Stimulated activated CD4-positive, alpha-beta T cell treated with anti-CD3 and anti-CD28 coated beads, Interleukin-2, amount 100 ng/mL, for 24 hours (primary cell): ENCODE results near the gene THAP8.
A peak's percentile ranks its signal among the peaks of the same experiment; 100 is the strongest.
"Not testable (repeated sequence)": the region's sequence is repeated elsewhere in the genome, so short reads cannot be mapped to it uniquely, and the experiment has no call there.

Experiments used
- DNase-seq, 2 donors: peaks; one replicate each; pipeline ENCODE4 v3.0.0-alpha.2; 2020

THAP8 gene

DNA sequence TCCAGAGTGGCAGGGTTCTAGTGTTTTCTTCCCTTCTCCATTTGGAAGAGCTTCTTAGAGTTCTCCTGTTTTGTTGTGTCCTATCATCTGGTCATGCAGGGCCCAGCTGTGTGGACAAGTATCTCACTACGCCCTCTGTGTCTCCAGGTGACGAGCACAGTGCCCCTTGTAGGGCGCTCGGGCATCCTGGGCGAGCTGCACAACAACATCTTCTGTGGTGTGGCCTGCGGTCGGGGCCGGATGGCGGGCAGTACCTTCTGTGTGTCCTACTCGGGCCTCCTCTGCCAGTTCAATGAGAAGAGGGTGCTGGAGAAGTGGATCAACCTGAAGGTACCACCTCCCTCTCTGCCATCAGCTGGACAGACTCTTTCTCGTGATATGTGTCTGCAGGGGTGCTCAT is 13.6 kb upstream of the THAP8 start:
- no peak for DNase-seq

DNA sequence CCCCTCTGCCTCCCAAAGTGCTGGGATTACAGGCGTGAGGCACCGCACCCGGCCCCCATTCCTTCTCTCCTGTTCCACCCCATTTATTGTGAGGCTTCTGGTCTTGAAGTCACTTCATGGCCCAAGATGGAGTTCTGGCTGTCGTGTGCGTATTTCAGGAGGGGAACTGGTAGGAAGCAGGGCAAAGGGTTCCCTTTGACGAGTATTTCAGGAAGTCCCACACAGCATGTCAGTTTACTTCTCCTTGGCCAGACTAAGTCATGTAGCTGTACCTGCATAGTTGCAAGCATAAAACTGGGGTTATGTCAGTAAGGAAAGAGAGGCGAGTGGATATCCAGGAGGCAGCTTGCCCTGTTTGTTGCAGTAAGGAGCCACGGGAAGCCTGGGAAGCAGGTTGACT is 10.7 kb upstream of the THAP8 start:
- DNase-seq = no peak

DNA sequence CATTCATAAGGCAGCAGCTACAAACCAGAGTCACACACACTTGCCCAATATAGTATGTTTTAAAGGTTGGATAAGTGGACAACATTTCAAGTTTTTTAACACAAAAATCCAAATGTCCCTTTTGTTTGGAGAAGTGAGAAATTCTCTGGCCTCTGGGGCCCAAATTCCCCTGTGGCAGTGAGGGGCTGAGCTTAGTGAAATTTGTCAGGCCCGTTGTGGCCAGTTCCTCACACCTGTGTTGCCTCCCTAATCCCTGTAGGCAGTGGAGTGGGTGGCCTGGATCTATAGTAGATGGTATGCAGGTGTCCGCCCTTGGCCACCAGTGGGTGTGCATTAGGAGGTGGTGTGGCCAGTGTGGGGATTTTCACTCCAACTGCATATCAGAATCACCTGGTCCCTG is 7.3 kb upstream of the THAP8 start:
- no peak for DNase-seq

DNA sequence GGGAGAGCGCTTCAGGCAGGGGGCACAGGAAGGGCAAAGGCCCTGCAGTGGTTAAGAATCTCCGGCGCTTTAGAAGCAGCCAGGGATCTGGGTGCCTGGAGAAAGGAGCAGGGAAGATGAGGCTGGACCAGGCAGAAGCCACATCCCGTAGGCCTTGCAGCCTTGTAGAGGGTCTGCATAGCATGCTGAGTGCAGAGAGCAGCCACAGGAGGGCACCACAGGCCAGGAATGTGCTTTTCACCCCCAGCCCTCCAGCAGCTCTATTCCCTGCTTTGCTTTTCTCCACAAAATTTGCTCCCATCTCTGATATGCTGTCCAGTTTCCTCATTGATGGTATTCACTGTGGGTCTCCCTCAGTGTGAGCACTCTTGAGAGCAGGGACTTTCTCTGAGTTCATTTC is 6.3 kb upstream of the THAP8 start:
- peak; percentile 26 to 28 for DNase-seq

DNA sequence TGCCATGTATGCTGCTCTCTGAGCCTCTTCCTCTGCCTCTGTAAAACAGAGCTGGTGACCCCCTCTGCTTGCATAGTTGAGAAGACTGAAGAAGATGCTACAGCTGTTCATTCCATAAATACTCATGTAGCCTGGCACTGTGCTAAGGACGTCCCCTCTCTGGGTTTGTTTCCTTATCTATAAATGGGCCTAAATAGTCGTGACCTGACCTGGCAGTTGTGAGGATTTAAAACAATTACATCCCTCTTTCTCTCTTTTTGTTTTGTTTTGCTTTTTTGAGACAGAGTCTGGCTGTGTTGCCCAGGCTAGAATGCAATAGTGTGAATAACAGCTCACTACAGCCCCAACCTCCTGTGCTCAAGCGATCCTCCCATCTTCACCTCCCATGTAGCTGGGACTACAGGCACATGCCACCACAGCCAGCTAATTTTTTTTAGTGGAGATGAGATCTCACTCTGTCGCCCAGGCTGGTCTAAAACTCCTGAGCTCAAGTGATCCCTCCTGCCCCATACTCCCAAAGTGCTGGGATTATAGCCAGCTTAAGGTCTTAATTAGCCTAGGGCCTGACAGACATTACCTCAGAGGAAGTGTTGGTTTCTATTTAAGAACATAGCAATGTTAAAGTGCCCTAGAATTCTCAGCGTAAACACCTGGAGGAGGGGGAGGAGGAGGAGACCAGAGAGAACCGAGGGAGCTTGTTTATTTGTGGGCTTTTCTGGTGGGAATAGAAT is 5.3 kb upstream of the THAP8 start:
- no peak for DNase-seq

DNA sequence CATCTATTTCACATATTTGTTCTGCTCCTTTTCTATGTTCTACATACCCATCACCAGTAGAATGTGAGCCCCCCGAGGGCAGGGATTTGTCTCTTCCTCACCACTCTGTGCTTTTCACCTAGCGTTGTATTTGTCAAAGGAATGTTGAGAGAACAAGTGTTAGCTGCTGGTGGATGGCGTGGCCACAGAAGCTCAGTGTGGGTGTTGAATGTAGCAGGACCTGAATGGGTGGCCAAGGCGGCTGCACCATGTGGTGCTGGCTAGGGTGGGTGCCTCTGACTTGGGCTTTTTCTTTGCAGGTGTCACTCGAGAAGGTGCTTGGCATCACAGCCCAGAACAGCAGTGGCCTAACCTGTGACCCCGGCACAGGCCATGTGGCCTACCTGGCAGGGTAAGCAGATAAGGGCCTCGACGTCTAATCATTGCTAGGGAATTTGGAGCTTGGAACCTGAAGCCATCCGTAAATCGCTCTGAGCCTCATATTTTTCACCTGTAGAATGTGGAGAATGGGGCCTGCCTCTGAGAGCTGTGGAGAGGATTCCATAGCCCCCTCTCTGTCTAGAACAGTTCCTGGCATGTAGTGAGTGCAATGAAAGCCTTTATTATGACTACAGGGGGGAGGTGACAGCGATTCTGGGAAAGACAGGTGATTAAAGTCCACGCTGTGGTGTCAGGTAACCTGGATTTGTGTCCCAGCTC is 4.5 kb upstream of the THAP8 start:
- DNase-seq = no peak

DNA sequence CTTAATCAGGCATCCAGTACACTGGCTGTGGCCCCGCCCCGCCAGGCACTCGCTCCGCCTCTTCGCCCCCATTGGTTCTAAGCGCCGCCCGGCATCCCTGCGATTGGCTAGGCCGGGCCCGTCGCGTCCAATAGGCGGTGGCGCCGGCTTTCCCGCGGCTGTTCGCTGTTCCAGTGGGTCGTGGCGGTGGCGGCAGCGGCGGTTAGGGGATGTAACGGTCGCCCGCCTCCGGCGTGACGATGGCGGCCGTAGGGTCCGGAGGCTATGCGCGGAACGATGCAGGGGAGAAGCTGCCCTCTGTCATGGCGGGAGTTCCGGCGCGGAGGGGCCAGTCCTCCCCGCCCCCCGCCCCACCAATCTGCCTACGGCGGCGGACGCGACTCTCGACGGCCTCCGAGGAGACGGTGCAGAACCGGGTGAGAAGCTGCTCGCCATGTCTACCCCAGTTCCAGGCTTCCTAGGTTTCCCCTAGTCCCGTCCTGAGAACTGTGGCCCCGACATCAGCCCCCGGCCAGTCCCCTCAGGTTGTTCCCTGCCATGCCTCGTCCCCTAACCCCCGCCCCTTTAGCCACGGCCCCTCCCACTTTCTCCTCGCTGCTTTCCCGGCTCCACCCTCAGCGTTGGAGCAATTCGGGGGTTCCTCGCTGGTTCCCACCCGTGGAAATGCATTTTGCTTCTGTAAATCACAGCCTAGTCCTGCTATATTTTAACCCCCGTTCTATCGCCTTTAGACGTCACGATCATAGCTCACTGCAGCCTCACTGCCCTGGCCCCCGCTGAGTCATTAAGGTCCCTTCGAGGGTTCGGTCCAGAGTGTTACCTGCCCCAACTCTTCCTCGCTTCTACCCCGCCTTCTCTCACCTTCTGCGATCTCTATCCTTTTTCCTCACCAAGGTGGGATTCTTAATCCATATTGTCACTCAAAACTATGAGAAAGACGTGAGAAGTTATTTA is 925 bp upstream of the THAP8 start, which contains the start of gene WDR62:
Gene WDR62 (plus strand): TSS at position 165 of the 954 bp plus-strand sequence. CDS start 75 bp downstream, at position 240.
- DNase-seq = peak; percentile 96 to 97

DNA sequence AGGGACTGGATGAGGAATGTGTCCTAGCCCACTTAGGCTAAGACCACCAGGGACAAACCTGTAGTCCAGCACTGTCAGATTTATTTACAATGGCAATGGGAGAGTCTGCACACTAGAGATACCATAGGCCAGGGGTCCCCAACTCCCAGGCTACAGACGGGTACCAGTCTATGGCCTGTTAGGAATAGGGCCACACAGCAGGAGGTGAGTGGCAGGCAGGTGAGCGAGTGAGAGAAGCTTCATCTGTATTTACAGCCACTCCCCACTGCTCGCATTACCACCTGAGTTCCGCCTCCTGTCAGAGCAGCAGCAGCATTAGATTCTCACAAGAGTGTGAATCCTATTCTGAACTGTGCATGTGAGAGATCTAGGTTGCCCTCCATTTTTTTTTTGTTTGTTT is 2.4 kb downstream of the THAP8 start:
- no peak for DNase-seq

DNA sequence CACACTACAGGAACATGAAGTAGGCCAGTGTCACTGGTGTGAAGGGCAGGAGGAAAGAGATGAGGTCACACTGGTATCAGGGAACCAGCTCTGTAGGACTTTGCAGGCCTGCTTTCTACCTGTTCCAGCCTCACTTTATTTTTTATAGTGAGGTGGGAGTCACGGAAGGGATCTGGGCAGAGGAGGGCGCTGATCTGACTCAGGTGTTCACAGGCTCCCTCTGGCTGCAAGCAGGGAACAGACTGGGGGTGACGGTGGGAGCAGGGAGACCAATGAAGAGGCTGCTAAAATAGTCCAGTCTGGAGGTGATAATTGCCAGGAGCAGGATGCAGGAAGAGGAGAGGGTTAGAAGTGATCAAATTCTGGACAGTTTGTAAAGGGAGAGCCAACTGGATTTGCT is 2.8 kb downstream of the THAP8 start:
- DNase-seq = no peak

DNA sequence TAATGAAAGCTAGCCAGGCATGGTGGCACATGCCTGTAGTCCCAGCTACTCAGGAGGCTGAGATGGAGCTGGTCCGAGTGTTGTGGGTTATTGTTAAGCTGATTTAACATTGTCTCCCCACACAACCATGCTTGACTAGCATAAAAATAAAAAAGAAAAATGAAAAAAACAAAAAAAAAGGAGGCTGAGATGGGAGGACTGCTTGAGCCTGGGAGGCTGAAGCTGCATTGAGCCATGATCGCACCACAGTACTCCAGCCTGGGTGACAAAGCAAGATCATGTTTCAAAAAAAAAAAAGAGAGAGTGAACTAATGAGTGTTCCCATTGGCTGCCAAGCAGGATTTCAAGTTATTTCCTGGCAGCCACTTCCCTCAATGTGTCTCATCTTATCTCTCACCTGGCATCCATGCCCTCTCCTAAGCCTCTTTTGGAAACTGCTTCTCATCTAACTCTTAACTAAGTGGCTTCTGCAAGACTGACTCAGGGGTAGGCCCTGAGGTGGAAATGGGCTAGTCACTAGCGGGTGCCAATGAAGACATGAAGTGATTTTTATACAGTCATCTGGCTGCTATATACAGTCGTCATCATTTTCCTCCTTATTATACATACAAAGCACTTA is 4.9 kb downstream of the THAP8 start:
- DNase-seq = no peak

DNA sequence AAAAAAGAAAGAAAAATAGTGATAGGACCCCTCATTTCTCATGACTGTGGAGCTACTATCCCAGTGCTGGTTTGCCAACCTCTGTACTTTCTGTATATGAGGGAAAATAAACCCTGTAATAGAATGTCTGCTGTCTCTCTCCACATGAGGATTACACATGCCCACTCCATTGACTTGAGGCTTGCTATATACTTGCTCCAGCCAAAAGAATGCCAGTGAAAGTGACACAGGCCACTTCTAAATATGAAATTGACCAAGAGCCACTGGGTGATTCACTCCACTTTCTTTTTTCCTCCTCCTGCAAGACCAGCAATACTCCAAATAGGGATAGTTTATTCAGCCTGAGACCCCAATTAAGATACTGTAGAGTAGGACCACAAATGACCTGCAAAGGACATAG is 6.2 kb downstream of the THAP8 start:
- DNase-seq = no peak

DNA sequence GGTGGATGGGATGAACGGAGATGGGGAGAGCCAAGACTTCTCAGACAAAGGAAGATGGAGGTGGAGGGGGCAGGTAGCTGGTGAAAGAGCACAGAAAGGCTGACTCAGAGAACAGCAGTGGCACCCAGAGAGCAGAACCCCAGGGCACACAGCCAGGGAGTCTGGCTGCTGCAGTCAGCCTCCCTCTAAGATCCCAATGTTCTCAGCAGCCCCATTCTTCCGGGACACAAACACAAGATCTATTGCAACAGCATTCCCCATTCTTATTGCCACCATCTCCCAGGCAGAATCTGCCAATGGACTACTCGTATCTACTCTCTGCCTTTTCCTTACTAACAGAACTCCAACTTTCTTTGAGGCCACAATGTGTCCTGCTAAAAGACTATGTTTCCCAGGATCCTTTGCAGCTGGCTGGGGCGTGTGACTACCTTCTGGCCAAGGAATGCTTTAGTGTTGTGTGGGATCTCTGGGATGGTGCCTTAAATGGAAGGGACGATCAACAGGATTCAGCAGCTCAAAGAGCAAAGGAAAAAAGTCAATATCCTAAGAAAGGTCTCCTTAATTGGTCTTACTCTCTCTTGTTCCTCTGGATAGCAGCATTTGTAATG is 7.5 kb downstream of the THAP8 start:
- no peak for DNase-seq

DNA sequence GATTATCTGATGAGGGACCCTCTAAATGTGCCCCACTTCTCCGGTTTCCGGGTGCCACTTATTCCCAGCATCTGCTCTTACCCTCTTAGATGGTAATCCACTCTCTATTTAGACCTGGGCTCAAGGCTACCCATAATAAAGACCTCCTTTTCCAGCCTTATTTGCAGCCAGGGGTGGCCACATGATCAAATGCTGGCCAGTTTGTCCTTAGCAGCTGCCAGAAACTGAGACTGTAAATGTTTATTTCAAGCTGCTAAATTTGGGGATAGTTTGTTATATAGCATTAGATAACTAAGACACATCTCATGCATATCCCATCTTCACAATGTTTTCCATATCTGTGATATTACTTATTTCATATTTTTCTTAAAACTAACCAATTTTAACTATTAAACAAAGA is 10.1 kb downstream of the THAP8 start:
- no peak for DNase-seq

DNA sequence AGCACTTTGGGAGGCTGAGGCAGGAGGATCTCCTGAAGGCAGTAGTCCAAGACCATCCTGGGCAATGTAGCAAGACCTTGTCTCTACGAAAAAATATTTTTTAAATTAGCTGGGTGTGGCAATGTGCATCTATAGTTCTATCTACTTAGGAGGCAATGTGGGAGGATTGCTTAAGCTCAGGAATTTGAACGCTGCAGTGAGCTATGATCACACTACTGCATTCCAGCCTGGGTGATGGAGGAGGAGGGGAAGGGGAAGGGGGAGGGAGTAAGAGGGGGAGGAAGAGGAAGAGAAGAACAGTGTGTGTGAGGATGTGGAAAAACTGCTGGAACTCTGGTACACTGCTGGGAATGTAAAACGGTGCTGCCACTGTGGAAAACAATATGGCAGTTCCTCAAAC is 12.3 kb downstream of the THAP8 start:
- DNase-seq = no peak

DNA sequence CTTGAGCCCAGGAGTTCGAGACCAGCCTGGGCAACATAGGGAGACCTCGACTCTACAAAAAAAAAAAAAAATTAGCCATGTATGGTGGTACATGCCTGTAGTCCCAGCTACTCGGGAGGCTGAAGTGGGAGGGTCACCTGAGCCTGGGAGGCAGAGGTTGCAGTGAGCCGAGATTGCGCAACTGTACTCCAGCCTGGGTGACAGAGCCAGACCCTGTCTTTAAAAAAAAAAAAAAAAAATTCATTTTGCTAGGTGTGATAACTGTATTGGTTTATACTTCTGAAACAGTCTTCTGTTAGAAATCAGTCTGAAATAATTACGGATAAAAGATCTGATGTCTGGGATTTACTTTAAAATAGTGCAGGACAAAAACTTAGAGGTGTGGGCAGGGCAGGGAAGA is 13.0 kb downstream of the THAP8 start:
- DNase-seq = not testable (repeated sequence)

DNA sequence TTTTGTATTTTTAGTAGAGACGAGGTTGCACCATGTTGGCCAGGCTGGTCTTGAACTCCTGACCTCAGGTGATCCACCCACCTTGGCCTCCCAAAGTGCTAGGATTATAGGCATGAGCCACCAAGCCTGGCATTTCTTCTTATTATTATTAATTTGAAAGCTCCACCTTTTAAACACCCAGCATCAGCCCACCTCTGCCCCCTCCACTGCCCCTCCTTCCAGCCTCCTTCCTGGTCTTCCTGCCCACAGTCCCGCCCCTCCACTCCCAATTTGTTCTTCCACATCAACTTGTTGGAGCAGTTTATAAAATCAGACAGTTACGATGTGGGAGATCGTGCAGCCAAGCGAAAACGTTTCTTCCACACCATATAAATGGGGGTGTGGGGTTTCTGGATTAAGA is 13.6 kb downstream of the THAP8 start:
- DNase-seq = no peak

DNA sequence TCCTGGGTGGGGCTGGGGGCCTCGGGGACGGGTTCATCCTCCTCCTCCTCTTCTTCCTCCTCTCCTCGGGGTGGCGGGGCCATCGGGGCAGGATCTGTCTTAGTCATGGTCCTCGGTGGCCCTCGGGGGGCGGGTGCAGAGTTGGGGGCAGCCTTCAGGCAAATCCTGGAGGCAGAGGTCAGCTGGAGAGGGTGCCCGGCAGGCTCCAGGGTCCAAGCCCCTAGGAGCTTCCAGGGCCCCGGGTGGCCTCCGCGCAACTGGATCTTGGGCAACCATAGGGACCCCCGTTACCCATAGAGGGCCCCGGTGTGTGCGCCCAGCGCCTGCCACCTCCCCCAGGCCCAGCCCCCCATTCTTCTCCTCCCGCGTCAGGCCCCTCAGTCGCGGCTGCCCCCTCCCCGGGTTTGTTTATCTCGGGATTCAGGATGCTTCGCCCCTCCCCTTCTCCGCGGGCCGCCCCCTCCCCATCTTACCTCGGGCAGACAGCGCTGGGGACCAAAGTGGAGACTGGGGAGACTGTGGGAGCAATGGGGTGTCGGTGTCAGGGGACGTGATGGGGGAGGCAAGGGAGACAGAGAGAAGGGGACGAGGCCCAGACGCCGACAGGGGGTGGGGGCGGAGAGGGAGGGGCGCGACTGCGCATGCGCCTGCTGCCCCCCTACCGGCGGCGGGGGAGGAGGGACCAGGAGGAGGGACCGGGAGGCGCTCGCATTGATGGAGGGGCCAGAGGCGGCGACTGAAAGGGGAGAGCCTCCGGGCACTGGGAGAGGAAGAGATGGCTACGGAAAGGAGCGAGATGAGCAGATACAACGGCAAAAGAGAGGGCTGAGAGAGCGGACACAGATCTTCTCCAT is 21.6 kb downstream of the THAP8 start, which contains the start of gene CLIP3:
Gene CLIP3 (minus strand): TSS at position 623 of the 854 bp plus-strand sequence. CDS start 516 bp downstream, at position 107.
- DNase-seq = peak; percentile 40 to 55

DNA sequence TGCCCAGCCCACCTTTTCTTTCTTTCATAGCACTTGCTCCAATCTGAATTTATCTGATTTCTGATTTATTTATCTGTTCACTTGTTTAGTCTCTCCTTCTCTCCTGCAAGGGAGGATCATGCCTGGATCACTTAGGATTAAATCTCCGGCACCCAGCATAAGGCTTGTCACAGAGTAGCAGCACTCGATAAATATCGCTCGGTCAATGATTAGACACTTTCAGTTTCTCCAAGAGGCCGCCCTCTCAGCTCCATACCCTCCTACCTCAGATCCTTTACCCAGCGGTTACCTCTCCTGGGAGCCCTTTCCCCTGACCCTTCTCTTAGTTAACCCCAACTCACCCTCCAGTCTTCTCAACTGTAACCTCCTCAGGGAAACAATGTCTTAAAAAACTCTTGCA is 22.8 kb downstream of the THAP8 start:
- no peak for DNase-seq

DNA sequence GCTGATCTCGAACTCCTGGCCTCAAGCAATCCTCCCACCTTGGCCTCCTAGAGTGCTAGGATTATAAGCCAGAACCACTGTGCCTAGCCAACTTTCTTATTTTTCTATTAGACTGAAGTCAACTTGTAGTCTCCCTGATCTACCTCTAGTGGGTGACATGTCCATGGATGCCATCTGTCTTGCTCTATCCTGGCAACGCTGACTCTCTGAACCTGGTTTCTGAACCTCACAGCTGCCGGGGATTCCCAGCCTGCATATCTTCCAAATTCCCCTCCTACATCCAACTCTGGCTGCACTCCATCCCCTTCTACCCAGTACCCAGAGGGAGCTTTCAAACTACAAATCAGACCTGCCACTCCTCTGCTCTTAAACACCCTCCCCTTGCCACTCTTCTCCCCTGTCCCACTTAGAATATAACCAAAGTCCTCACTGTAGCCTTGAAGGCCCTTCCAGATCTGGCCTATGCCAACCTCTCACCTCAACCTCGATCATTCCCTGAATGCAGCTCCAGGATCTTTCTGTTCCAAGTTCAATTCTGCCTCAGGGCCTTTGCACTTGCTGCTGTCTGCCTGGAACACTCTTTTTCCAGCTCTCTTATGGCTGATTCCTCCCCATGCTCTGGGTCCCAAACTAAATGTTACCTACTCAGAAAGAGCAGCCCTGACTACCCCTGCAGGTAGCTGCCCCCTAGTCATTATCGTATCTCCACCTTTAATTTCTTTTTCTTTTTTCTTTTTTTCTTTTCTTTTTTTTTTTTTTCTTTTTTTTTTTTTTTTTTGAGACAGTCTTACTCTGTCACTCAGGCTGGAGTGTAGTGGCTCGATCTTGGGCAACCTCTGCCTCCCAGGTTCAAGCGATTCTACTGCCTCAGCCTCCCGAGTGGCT is 23.6 kb downstream of the THAP8 start:
- DNase-seq = no peak

DNA sequence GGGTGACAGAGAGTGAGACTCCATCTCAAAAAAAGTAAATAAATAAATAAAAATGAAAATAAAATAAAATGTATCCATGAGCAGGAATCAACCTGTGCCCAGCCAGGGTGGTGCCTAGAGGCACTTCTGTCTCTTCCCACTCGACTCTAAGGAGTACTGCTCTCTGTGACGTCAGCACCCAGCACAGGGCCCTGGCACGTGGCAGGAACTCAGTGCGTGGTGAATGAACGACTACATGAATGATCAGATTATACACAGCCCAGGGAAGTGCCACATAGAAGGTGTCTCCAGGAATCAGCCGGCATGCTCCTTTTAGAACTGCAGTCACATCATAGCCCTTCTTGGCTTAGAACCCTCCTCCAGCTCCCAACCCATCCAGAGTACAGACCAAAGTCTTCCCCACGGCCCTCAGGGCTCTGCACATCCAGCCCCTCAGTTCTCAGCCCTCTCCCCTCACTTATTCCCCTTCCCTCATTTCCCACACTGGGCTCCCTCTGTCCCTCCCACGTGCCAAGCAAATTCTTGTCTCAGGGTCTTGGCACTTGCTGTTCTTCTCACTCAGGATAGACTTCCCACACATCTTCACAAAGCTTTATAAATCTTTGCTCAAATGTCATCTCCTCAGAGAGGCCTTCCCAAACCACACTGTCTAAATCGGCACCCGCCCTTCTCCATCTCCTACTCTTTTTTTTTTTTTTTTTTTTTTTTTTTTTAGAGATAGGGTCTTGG is 25.6 kb downstream of the THAP8 start:
- DNase-seq = no peak
